Measurements from ENCODE around the gene PELO. TPM values are rescaled to one million over a fixed set of nuclear protein-coding genes. Genes with fewer than 3 reads are reported as not detected.

The PELO gene
- total and polyA plus RNA-seq, 3 donors from 2014 or later = 9.0 to 10.6 (median 9.4) TPM

- Histone ChIP-seq H3K4me3 (no peak overlapping the region), H3K4me1 (no peaks in the 10 kb centered on the region), H3K27me3 (no peaks in the 10 kb centered on the region), H3K27ac (no peak overlapping the region), H3K36me3 (ENCODE audit: low read depth, missing control alignments) (no peaks in the 10 kb centered on the region), H3K9me3 (no peaks in the 10 kb centered on the region)
- 88 to 100% methylated on average over 1 of the region's 1 CpG for WGBS, 2 donors
- DNase-seq = no peak
- intact Hi-C loops (cut with DNase I; ENCODE audit: low total_unique reads) = no loop called here
- TF ChIP-seq CTCF (IDR thresholded peaks at IDR 0.05) (no peak), POLR2A (IDR thresholded peaks at IDR 0.05) (no peak)
Measured at GRCh38 chr5:52759331-52759730, 28.4 kb upstream of the PELO start.

- TF ChIP-seq POLR2A (IDR thresholded peaks at IDR 0.05) = no peak
- TF ChIP-seq CTCF (IDR thresholded peaks at IDR 0.05) = no peak
- Histone ChIP-seq H3K36me3 (ENCODE audit: low read depth, missing control alignments) (no peaks in the 10 kb centered on the region), H3K27me3 (no peaks in the 10 kb centered on the region), H3K4me3 (no peak overlapping the region), H3K9me3 (no peaks in the 10 kb centered on the region), H3K4me1 (no peaks in the 10 kb centered on the region), H3K27ac (no peak overlapping the region)
- 96 to 100% methylated on average over 1 of the region's 1 CpG for WGBS, 2 donors
- intact Hi-C loops (cut with DNase I; ENCODE audit: low total_unique reads) = no loop called here
- no peak for DNase-seq
Measured at GRCh38 chr5:52760695-52761366, 26.9 kb upstream of the PELO start.

GRCh38 chr5:52767217-52767743 lies 20.4 kb upstream of the PELO start:
- WGBS, 2 donors = 83 to 89% methylated on average over 2 of the region's 2 CpGs
- H3K27ac ChIP-seq = no peak overlapping the region
- H3K4me3 ChIP-seq = no peak overlapping the region
- intact Hi-C loops (cut with DNase I; ENCODE audit: low total_unique reads) = no loop called here
- no peaks in the 10 kb centered on the region for H3K4me1 ChIP-seq
- H3K27me3 ChIP-seq = no peaks in the 10 kb centered on the region
- H3K9me3 ChIP-seq = no peaks in the 10 kb centered on the region
- no peak for DNase-seq
- no peak for TF ChIP-seq POLR2A (IDR thresholded peaks at IDR 0.05)
- TF ChIP-seq CTCF (IDR thresholded peaks at IDR 0.05) = no peak
- H3K36me3 ChIP-seq (ENCODE audit: low read depth, missing control alignments) = no peaks in the 10 kb centered on the region

GRCh38 chr5:52767766-52768480 lies 19.8 kb upstream of the PELO start:
- Histone ChIP-seq H3K36me3 (ENCODE audit: low read depth, missing control alignments) (no peaks in the 10 kb centered on the region), H3K4me3 (no peak overlapping the region), H3K4me1 (no peaks in the 10 kb centered on the region), H3K9me3 (no peaks in the 10 kb centered on the region), H3K27ac (no peak overlapping the region), H3K27me3 (no peaks in the 10 kb centered on the region)
- 59 to 72% methylated on average over 1 of the region's 1 CpG for WGBS, 2 donors
- TF ChIP-seq POLR2A (IDR thresholded peaks at IDR 0.05) (no peak), CTCF (IDR thresholded peaks at IDR 0.05) (no peak)
- DNase-seq = no peak
- intact Hi-C loops (cut with DNase I; ENCODE audit: low total_unique reads) = no loop called here

All from testis (tissue), 3 donors.